Thyroid gland (tissue), 4 donors: ENCODE results near the gene CHMP1A. TPM values are rescaled to one million over a fixed set of nuclear protein-coding genes. Genes with fewer than 3 reads are reported as not detected.
A peak's percentile ranks its signal among the peaks of the same experiment; 100 is the strongest.

Experiments used
- DNase-seq, 2 donors: peaks; one replicate each; pipeline ENCODE4 v3.0.0-alpha.2; 2019
- H3K27ac ChIP-seq, 3 donors: fragments of 200-600 bp; sonication (generic); 1 replicate in 2 of 3; 2 replicates in 1 of 3; pipeline ENCODE4 v1.5.1; 2016 to 2019; ENCODE audit warnings: mild to moderate bottlenecking in 1 of 3, moderate library complexity in 1 of 3
- H3K27me3 ChIP-seq: fragments of 200-600 bp; sonication (generic); one replicate; pipeline ENCODE4 v1.5.1; 2019
- H3K36me3 ChIP-seq, 2 donors: fragments of 200-600 bp; sonication (generic); one replicate each; pipeline ENCODE4 v1.5.1; 2016 to 2019
- H3K4me1 ChIP-seq, 2 donors: fragments of 200-600 bp; sonication (generic); one replicate each; pipeline ENCODE4 v1.5.1; 2017 to 2019
- H3K4me3 ChIP-seq, 3 donors: fragments of 200-600 bp; sonication (generic); replicated peaks in 1 of 3; 1 replicate in 2 of 3; 2 replicates in 1 of 3; pipeline ENCODE4 v1.5.1; 2016; ENCODE audit warnings: mild to moderate bottlenecking in 1 of 3
- H3K9me3 ChIP-seq: fragments of 200-600 bp; sonication (generic); one replicate; pipeline ENCODE4 v1.5.1; 2017
- CTCF ChIP-seq, 6 experiments: fragments of 200-600 bp in 3 of 6; fragments of 450-650 bp in 3 of 6; sonication (generic) in 3 of 6; IDR thresholded peaks; one replicate each; pipeline ENCODE4 v1.5.1; 2016 to 2019; ENCODE audit warnings: antibody characterized with exemption in 6 of 6, mild to moderate bottlenecking in 2 of 6, inconsistent platforms in 1 of 6, moderate library complexity in 1 of 6
- POLR2A ChIP-seq, 2 donors: fragments of 450-650 bp; IDR thresholded peaks; one replicate each; pipeline ENCODE4 v1.6.1; 2017; ENCODE audit warnings: antibody characterized with exemption in 2 of 2, mild to moderate bottlenecking in 2 of 2, moderate library complexity in 1 of 2
- WGBS, 2 donors: methylation state at CpG; one replicate each; pipeline ENCODE4 v1.1.5; 2017; 5-methylcytosine and 5-hydroxymethylcytosine counted together
- intact Hi-C: fragments of 100-400 bp; cut with DNase I; formaldehyde crosslinking; loops from one replicate; pipeline ENCODE4 v1.15.1; 2023
- total RNA-seq, 4 donors: library from RNA; depleted of rRNA; stranded (reverse); fragments of >200 nt; gene quantifications; one replicate each; pipeline ENCODE4 v1.2.3, GENCODE V29; 2016

CHMP1A gene
- total RNA-seq, 4 donors from 2014 or later: 66.8 to 95.1 (median 76.0) TPM

GRCh38 chr16:89656435-89657121, 930 bp downstream of the CHMP1A start:
- Histone ChIP-seq H3K4me1 (peaks cover 8 to 15% of the 10 kb centered on the region in 2 donors), H3K27ac (peak overlapping the region in 2 of 3 donors; percentile 39 to 54), H3K36me3 (no peaks in the 10 kb centered on the region), H3K4me3 (peak overlapping the region; percentile 43 to 93 (median 73)), H3K9me3 (no peaks in the 10 kb centered on the region), H3K27me3 (no peaks in the 10 kb centered on the region)
- no peak for DNase-seq
- intact Hi-C loops: no loop called here
- no peak for TF ChIP-seq POLR2A (IDR thresholded peaks at IDR 0.05)
- no peak for TF ChIP-seq CTCF (IDR thresholded peaks at IDR 0.05)
- WGBS, 2 donors: 54 to 61% methylated on average over 14 to 19 of the region's 32 CpGs

DNA sequence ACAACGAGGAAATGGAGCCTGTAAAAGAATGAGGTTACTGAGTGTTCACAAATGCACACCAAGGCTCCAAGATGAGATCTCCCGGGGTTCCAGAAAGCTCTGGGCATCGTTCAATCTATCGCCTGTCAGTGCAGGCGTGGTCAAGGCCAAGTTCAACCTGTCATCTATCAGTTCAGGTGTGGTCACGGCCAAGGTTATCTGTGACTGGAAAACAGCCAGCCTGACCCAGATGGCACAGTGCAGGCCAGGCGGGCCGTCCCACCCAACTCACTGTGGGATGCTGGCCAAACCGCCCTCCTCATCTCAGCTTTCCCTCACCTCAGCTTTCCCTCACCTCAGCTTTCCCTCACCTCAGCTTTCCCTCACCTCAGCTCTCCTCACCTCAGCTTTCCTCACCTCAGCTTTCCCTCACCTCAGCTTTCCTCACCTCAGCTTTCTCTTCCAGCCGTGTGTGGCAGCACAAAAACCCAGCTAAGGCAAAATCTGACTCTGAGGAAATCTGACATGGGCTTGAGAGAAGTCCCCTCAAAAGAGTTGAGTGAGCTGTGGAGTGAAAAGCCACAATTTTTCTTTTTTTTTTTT, 2.4 kb downstream of the CHMP1A start:
- no peaks in the 10 kb centered on the region for H3K36me3 ChIP-seq
- peaks cover 8 to 15% of the 10 kb centered on the region in 2 donors for H3K4me1 ChIP-seq
- H3K27ac ChIP-seq: no peak overlapping the region
- H3K27me3 ChIP-seq: no peaks in the 10 kb centered on the region
- DNase-seq: no peak
- no peak overlapping the region for H3K4me3 ChIP-seq
- no peak for TF ChIP-seq POLR2A (IDR thresholded peaks at IDR 0.05)
- TF ChIP-seq CTCF (IDR thresholded peaks at IDR 0.05): no peak
- H3K9me3 ChIP-seq: no peaks in the 10 kb centered on the region
- intact Hi-C loops: no loop called here
- 88 to 92% methylated on average over 10 of the region's 10 CpGs for WGBS, 2 donors

GRCh38 chr16:89653656-89654295, 3.7 kb downstream of the CHMP1A start:
- DNase-seq: no peak
- WGBS, 2 donors: 88 to 92% methylated on average over 9 to 10 of the region's 10 CpGs
- Histone ChIP-seq H3K4me3 (no peak overlapping the region), H3K27me3 (no peaks in the 10 kb centered on the region), H3K4me1 (peaks cover 8 to 14% of the 10 kb centered on the region in 2 donors), H3K27ac (no peak overlapping the region), H3K36me3 (no peaks in the 10 kb centered on the region), H3K9me3 (no peaks in the 10 kb centered on the region)
- intact Hi-C loops: no loop called here
- TF ChIP-seq CTCF (IDR thresholded peaks at IDR 0.05): no peak
- no peak for TF ChIP-seq POLR2A (IDR thresholded peaks at IDR 0.05)

- 93 to 97% methylated on average over 15 of the region's 15 CpGs for WGBS, 2 donors
- peaks cover 3 to 5% of the 10 kb centered on the region in 2 donors for H3K4me1 ChIP-seq
- no peak for DNase-seq
- no peaks in the 10 kb centered on the region for H3K9me3 ChIP-seq
- no peak overlapping the region for H3K27ac ChIP-seq
- intact Hi-C loops: no loop called here
- H3K36me3 ChIP-seq: peaks cover 8% of the 10 kb centered on the region in 2 donors
- TF ChIP-seq POLR2A (IDR thresholded peaks at IDR 0.05): no peak
- no peak for TF ChIP-seq CTCF (IDR thresholded peaks at IDR 0.05)
- no peak overlapping the region for H3K4me3 ChIP-seq
- no peaks in the 10 kb centered on the region for H3K27me3 ChIP-seq
These were observed 5.9 kb downstream of the CHMP1A start for GRCh38 chr16:89651584-89651983.

GRCh38 chr16:89646906-89647305, 10.6 kb downstream of the CHMP1A start:
- H3K9me3 ChIP-seq: no peaks in the 10 kb centered on the region
- 86 to 97% methylated on average over 3 to 6 of the region's 12 CpGs for WGBS, 2 donors
- intact Hi-C loops: no loop called here
- H3K36me3 ChIP-seq: peaks cover 27 to 29% of the 10 kb centered on the region in 2 donors
- no peak for TF ChIP-seq CTCF (IDR thresholded peaks at IDR 0.05)
- TF ChIP-seq POLR2A (IDR thresholded peaks at IDR 0.05): no peak
- H3K4me1 ChIP-seq: no peaks in the 10 kb centered on the region
- no peaks in the 10 kb centered on the region for H3K27me3 ChIP-seq
- DNase-seq: no peak
- H3K27ac ChIP-seq: no peak overlapping the region
- H3K4me3 ChIP-seq: no peak overlapping the region
